Measurements from ENCODE around the gene MIEN1. TPM values are rescaled to one million over a fixed set of nuclear protein-coding genes. Genes with fewer than 3 reads are reported as not detected.

MIEN1 gene
- total RNA-seq, 2 donors from 2014 or later, result 79.1 to 98.2 TPM

- TF ChIP-seq POLR2A (IDR thresholded peaks at IDR 0.05), result no peak
- no peak for TF ChIP-seq CTCF (IDR thresholded peaks at IDR 0.05)
- 0 to 2% methylated on average over 10 to 13 of the region's 13 CpGs for WGBS, 2 donors
- peak; percentile 66 to 76 (median 73) for DNase-seq
Observed at GRCh38 chr17:39738568-39738901, 8.2 kb upstream of the MIEN1 start.

GRCh38 chr17:39737760-39738567 lies 7.6 kb upstream of the MIEN1 start, which contains the start of gene GRB7:
Gene GRB7 (plus strand): TSS chr17:39737938. CDS start chr17:39742302, 4,364 bp downstream.
- intact Hi-C loops (cut with DNase I), result no loop called here
- ATAC-seq (peak; percentile 77), DNase-seq (peak; percentile 93 to 97 (median 94))
- no peaks in the 10 kb centered on the region for H3K27me3 ChIP-seq
- peaks cover 2 to 4% of the 10 kb centered on the region in 2 donors for H3K36me3 ChIP-seq (replicated peaks in 1 of 2; ENCODE audit: insufficient read depth in 1 of 2, low read depth in 2 of 2)
- H3K4me1 ChIP-seq, result peaks cover 45% of the 10 kb centered on the region
- TF ChIP-seq CTCF (IDR thresholded peaks at IDR 0.05) (no peak), POLR2A (IDR thresholded peaks at IDR 0.05) (peak; percentile 83 to 93 (median 91))
- no peaks in the 10 kb centered on the region for H3K9me3 ChIP-seq
- H3K4me3 ChIP-seq, result peak within 1 kb of the TSS; percentile 18 to 64
- WGBS, 2 donors, result 3 to 4% methylated on average over 20 to 34 of the region's 34 CpGs
- peak within 1 kb of the TSS; percentile 95 to 99 (median 98) for H3K27ac ChIP-seq

More at GRCh38 chr17:39738568-39738901, 8.2 kb upstream of the MIEN1 start:
- peaks cover 45% of the 10 kb centered on the region for H3K4me1 ChIP-seq
- no peaks in the 10 kb centered on the region for H3K9me3 ChIP-seq
- peak; percentile 22 for ATAC-seq
- intact Hi-C loops (cut with DNase I), result no loop called here
- H3K27ac ChIP-seq, result peak overlapping the region; percentile 95 to 99 (median 98)
- H3K27me3 ChIP-seq, result no peaks in the 10 kb centered on the region
- peaks cover 6 to 8% of the 10 kb centered on the region in 2 donors for H3K36me3 ChIP-seq (replicated peaks in 1 of 2; ENCODE audit: insufficient read depth in 1 of 2, low read depth in 2 of 2)
- peak overlapping the region; percentile 18 to 64 for H3K4me3 ChIP-seq

- H3K4me3 ChIP-seq, result peak overlapping the region in 1 of 2 donors; percentile 64
- H3K27ac ChIP-seq, result peak overlapping the region; percentile 95 to 99 (median 98)
- DNase-seq (peak; percentile 62 to 74 (median 70)), ATAC-seq (peak; percentile 18)
- intact Hi-C loops (cut with DNase I), result no loop called here
- no peaks in the 10 kb centered on the region for H3K27me3 ChIP-seq
- H3K4me1 ChIP-seq, result peaks cover 39% of the 10 kb centered on the region
- WGBS, 2 donors, result 6 to 13% methylated on average over 12 to 13 of the region's 13 CpGs
- no peak for TF ChIP-seq CTCF (IDR thresholded peaks at IDR 0.05)
- no peak for TF ChIP-seq POLR2A (IDR thresholded peaks at IDR 0.05)
- no peaks in the 10 kb centered on the region for H3K9me3 ChIP-seq
- no peaks in the 10 kb centered on the region for H3K36me3 ChIP-seq (replicated peaks in 1 of 2; ENCODE audit: insufficient read depth in 1 of 2, low read depth in 2 of 2)
Observed at GRCh38 chr17:39737206-39737759, 7.0 kb upstream of the MIEN1 start.

- no peak for TF ChIP-seq CTCF (IDR thresholded peaks at IDR 0.05)
- no peak for TF ChIP-seq POLR2A (IDR thresholded peaks at IDR 0.05)
- H3K9me3 ChIP-seq, result no peaks in the 10 kb centered on the region
- H3K27me3 ChIP-seq, result no peaks in the 10 kb centered on the region
- H3K4me1 ChIP-seq, result peaks cover 32% of the 10 kb centered on the region
- H3K4me3 ChIP-seq, result no peak overlapping the region
- H3K27ac ChIP-seq, result peak overlapping the region; percentile 95 to 99 (median 98)
- no peaks in the 10 kb centered on the region for H3K36me3 ChIP-seq (replicated peaks in 1 of 2; ENCODE audit: insufficient read depth in 1 of 2, low read depth in 2 of 2)
- DNase-seq (no peak), ATAC-seq (no peak)
- intact Hi-C loops (cut with DNase I), result no loop called here
- 39 to 43% methylated on average over 10 of the region's 10 CpGs for WGBS, 2 donors
Observed at GRCh38 chr17:39736319-39737165, 6.2 kb upstream of the MIEN1 start.

Measured in body of pancreas (tissue), 4 donors.